ENCODE measurements around the gene MCM7. TPM values are rescaled to one million over a fixed set of nuclear protein-coding genes. Genes with fewer than 3 reads are reported as not detected.

The MCM7 gene
- total and polyA plus RNA-seq, 2 of the 4 experiments (the other 2 are of a cell fraction): 104 to 137 TPM

DNA sequence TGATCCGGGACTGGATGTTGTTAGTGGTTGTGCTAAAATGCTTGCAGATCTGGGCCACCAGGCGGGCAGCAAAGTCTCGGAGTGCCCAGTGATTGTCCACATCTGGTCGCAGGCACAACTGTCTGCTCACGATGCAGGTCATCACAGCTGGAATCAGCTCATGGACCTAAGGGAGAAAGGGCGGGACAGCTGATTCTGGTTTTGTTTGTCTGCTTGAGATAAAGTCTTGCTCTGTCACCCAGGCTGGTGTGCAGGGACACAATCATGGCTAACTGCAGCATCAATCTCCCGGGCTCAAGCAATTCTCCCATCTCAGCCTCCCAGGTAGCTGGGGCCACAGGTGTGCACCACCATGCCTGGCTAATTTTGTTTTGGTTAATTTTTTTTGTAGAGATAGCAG is 10.0 kb upstream of the MCM7 start:
- no peaks in the 10 kb centered on the region; the same call in 1 of the 2 replicates for H4K20me1 ChIP-seq (ENCODE audit: insufficient read depth, low read length)
- no peak overlapping the region for H2AFZ ChIP-seq (replicated peaks; ENCODE audit: low read length, poor library complexity)
- H3K18ac ChIP-seq (ENCODE audit: low read depth, low read length): no peak overlapping the region
- no peak overlapping the region for H2BK20ac ChIP-seq (ENCODE audit: low read depth, low read length)
- no peak overlapping the region for H3K9ac ChIP-seq (ENCODE audit: low read depth, low read length)
- no peaks in the 10 kb centered on the region for H3K27me3 ChIP-seq (ENCODE audit: control insufficient read depth, insufficient read depth, low read length)
- no peaks in the 10 kb centered on the region for H3K9me1 ChIP-seq (ENCODE audit: insufficient read depth, low read length)
- no peak overlapping the region for H2AK9ac ChIP-seq (replicated peaks; ENCODE audit: low read depth, low read length, poor library complexity)
- H3K9me3 ChIP-seq (ENCODE audit: control insufficient read depth, insufficient read depth, low read length): no peaks in the 10 kb centered on the region
- no peak overlapping the region for H3K4me2 ChIP-seq (ENCODE audit: low read depth, low read length)
- intact Hi-C loops (cut with micrococcal nuclease) (no loop called here), dilution Hi-C loops (cut with HindIII; ENCODE audit: low sequenced_read_pairs, unreplicated experiment) (no loop called here), in situ Hi-C loops (cut with MboI; ENCODE audit: low sequenced_read_pairs) (no loop called here)
- peaks cover 0 to 17% of the 10 kb centered on the region in 2 experiments; a peak in 1 of 4 replicates for H3K79me1 ChIP-seq (ENCODE audit: low read depth in 1 of 2, low read length in 2 of 2)
- no peak overlapping the region for H2AK5ac ChIP-seq (ENCODE audit: low read depth, low read length)
- ATAC-seq (ENCODE audit: low read depth) (no peak), DNase-seq (no peak)
- peaks cover 63% of the 10 kb centered on the region for H3K36me3 ChIP-seq (ENCODE audit: control insufficient read depth, insufficient read depth, low read length)
- WGBS, 2 experiments (ENCODE audit: extremely low coverage in 2 of 2, insufficient read length in 1 of 2): 100% methylated on average over 2 of the region's 7 CpGs; no CpG with 5 or more reads in 1 of the 2 experiments
- no peak overlapping the region for H3K4ac ChIP-seq (ENCODE audit: low read depth, low read length)
- CTCF ChIA-PET: interaction anchor here (0.5 kb wide), 1 partner anchor 20 kb away, joined by 3 read pairs; no protein-coding TSS in a partner anchor
- no peak overlapping the region for H2BK120ac ChIP-seq (ENCODE audit: low read depth, low read length)
- H3K27ac ChIP-seq (ENCODE audit: insufficient read depth, low read length): no peak overlapping the region
- TF ChIP-seq NFE2L2 (IDR thresholded peaks at IDR 0.05; ENCODE audit: low read depth, low read length) (no peak), MAZ (IDR thresholded peaks at IDR 0.05; ENCODE audit: borderline replicate concordance, low read depth, low read length) (no peak), RFX5 (IDR thresholded peaks at IDR 0.05; ENCODE audit: low read depth, low read length) (no peak), MAFK (IDR thresholded peaks at IDR 0.05; ENCODE audit: low read depth, low read length) (no peak), SMC3 (IDR thresholded peaks at IDR 0.05; ENCODE audit: low read depth, low read length) (no peak), BHLHE40 (IDR thresholded peaks at IDR 0.05; ENCODE audit: low read depth, low read length) (no peak), FOS (IDR thresholded peaks at IDR 0.05; ENCODE audit: low read depth, low read length) (no peak), RAD21 (IDR thresholded peaks at IDR 0.05; ENCODE audit: low read length) (no peak), RCOR1 (IDR thresholded peaks at IDR 0.05; ENCODE audit: insufficient replicate concordance, low read length) (no peak), USF2 (IDR thresholded peaks at IDR 0.05; ENCODE audit: low read depth, low read length) (no peak), CEBPB (IDR thresholded peaks at IDR 0.05; ENCODE audit: low read depth, low read length) (no peak), MXI1 (IDR thresholded peaks at IDR 0.05; ENCODE audit: borderline replicate concordance, low read depth, low read length) (no peak), POLR2A (IDR thresholded peaks at IDR 0.05; ENCODE audit: low read depth, low read length) (no peak), CHD1 (IDR thresholded peaks at IDR 0.05; ENCODE audit: low read depth, low read length) (no peak)
- TF ChIP-seq, protein P1, sequence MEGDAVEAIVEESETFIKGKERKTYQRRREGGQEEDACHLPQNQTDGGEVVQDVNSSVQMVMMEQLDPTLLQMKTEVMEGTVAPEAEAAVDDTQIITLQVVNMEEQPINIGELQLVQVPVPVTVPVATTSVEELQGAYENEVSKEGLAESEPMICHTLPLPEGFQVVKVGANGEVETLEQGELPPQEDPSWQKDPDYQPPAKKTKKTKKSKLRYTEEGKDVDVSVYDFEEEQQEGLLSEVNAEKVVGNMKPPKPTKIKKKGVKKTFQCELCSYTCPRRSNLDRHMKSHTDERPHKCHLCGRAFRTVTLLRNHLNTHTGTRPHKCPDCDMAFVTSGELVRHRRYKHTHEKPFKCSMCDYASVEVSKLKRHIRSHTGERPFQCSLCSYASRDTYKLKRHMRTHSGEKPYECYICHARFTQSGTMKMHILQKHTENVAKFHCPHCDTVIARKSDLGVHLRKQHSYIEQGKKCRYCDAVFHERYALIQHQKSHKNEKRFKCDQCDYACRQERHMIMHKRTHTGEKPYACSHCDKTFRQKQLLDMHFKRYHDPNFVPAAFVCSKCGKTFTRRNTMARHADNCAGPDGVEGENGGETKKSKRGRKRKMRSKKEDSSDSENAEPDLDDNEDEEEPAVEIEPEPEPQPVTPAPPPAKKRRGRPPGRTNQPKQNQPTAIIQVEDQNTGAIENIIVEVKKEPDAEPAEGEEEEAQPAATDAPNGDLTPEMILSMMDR (conservative IDR thresholded peaks at IDR 0.05; ENCODE audit: low read depth, low read length): no peak
- TF ChIP-seq, protein P2, sequence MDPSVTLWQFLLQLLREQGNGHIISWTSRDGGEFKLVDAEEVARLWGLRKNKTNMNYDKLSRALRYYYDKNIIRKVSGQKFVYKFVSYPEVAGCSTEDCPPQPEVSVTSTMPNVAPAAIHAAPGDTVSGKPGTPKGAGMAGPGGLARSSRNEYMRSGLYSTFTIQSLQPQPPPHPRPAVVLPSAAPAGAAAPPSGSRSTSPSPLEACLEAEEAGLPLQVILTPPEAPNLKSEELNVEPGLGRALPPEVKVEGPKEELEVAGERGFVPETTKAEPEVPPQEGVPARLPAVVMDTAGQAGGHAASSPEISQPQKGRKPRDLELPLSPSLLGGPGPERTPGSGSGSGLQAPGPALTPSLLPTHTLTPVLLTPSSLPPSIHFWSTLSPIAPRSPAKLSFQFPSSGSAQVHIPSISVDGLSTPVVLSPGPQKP (IDR thresholded peaks at IDR 0.05; ENCODE audit: borderline replicate concordance, low read depth, low read length): no peak
- no peak overlapping the region for H4K91ac ChIP-seq (ENCODE audit: insufficient read depth, low read depth, low read length)
- H3K4me3 ChIP-seq (ENCODE audit: insufficient read depth, low read depth, low read length): no peak overlapping the region
- no peak overlapping the region for H3K23ac ChIP-seq (ENCODE audit: low read depth, low read length)
- no peaks in the 10 kb centered on the region for H3K4me1 ChIP-seq (ENCODE audit: control insufficient read depth, insufficient read depth, low read length)
- no peak overlapping the region for H3K14ac ChIP-seq (replicated peaks; ENCODE audit: low read depth, low read length)
- no peak overlapping the region for H4K5ac ChIP-seq (ENCODE audit: low read depth, low read length)
- BruUV-seq (replicated peaks): no TSS peak
- H4K8ac ChIP-seq (ENCODE audit: low read depth in 2 of 2, low read length in 2 of 2): no peak overlapping the region
- no peak overlapping the region for H3K56ac ChIP-seq (ENCODE audit: extremely low read depth, insufficient read depth, low read length)
- H2BK5ac ChIP-seq (ENCODE audit: low read depth, low read length, poor library complexity, severe bottlenecking): no peak overlapping the region
- POLR2A ChIA-PET (ENCODE audit: unreplicated experiment): interaction anchor here (0.6 kb wide), 1 partner anchor 21 kb away, joined by 8 read pairs; no protein-coding TSS in a partner anchor
- no peak overlapping the region for H2BK15ac ChIP-seq (ENCODE audit: low read depth, low read length)
